MM.1S (cell line): ENCODE results near the gene PCNX1.

Source experiments
- DNase-seq: peaks from one replicate; pipeline ENCODE4 v3.0.0-alpha.2; 2015
- H2AFZ ChIP-seq: fragments of 300-600 bp; sonication (generic); 2 replicates; pipeline ENCODE4 v1.6.0; 2016; ENCODE audit warnings: antibody characterized with exemption, low read length
- H3F3A ChIP-seq: fragments of 300-600 bp; sonication (generic); 2 replicates; pipeline ENCODE4 v1.6.1; 2016; ENCODE audit warnings: mild to moderate bottlenecking, antibody characterized with exemption, low read length, moderate library complexity, mixed read lengths; ENCODE audit not compliant: insufficient read depth
- H3K27ac ChIP-seq: fragments of 300-600 bp; sonication (generic); 2 replicates; pipeline ENCODE4 v1.5.1; 2016; ENCODE audit warnings: mild to moderate bottlenecking, low read length
- H3K27me3 ChIP-seq: fragments of 300-600 bp; sonication (generic); replicated peaks from 2 replicates; pipeline ENCODE4 v1.6.0; 2016; ENCODE audit warnings: low read length; ENCODE audit not compliant: insufficient read depth
- H3K36me3 ChIP-seq: fragments of 300-600 bp; sonication (generic); replicated peaks from 2 replicates; pipeline ENCODE4 v1.6.1; 2016; ENCODE audit warnings: mild to moderate bottlenecking, low read length, mixed read lengths; ENCODE audit not compliant: insufficient read depth
- H3K4me1 ChIP-seq: fragments of 300-600 bp; sonication (generic); 2 replicates; pipeline ENCODE4 v1.6.1; 2016; ENCODE audit warnings: low read length, mixed read lengths
- H3K4me2 ChIP-seq: fragments of 300-600 bp; sonication (generic); 2 replicates; pipeline ENCODE4 v1.6.0; 2016; ENCODE audit warnings: low read depth, low read length
- H3K4me3 ChIP-seq: fragments of 300-600 bp; sonication (generic); 2 replicates; pipeline ENCODE4 v1.5.1; 2016; ENCODE audit warnings: low read length, mixed read lengths
- H3K79me2 ChIP-seq: fragments of 300-600 bp; sonication (generic); 2 replicates; pipeline ENCODE4 v1.6.1; 2016; ENCODE audit warnings: mixed run types, low read length, mixed read lengths
- H3K9ac ChIP-seq: fragments of 300-600 bp; sonication (generic); 2 replicates; pipeline ENCODE4 v1.6.1; 2016; ENCODE audit warnings: low read length, mixed read lengths
- H3K9me2 ChIP-seq: fragments of 300-600 bp; sonication (generic); replicated peaks from 2 replicates; pipeline ENCODE4 v1.6.1; 2016; ENCODE audit warnings: mild to moderate bottlenecking, low read length, mixed read lengths; ENCODE audit not compliant: insufficient read depth
- H3K9me3 ChIP-seq: fragments of 300-600 bp; sonication (generic); replicated peaks from 2 replicates; pipeline ENCODE4 v1.6.1; 2016; ENCODE audit warnings: mild to moderate bottlenecking, low read length, mixed read lengths; ENCODE audit not compliant: insufficient read depth
- H4K20me1 ChIP-seq: fragments of 300-600 bp; sonication (generic); 2 replicates; pipeline ENCODE4 v1.6.1; 2016; ENCODE audit warnings: mild to moderate bottlenecking, low read length, moderate library complexity, mixed read lengths; ENCODE audit not compliant: insufficient read depth
- CTCF ChIP-seq: fragments of 300-600 bp; sonication (generic); IDR thresholded peaks from 2 replicates; pipeline ENCODE4 v1.5.1; 2016; ENCODE audit warnings: antibody characterized with exemption, low read length, mixed read lengths
- EZH2 ChIP-seq: fragments of 300-600 bp; sonication (generic); optimal IDR thresholded peaks from 2 replicates; pipeline ENCODE3; 2017; ENCODE audit warnings: low read depth, mild to moderate bottlenecking, antibody characterized with exemption, low read length, mixed read lengths
- EZH2phosphoT487 ChIP-seq: fragments of 300-600 bp; sonication (generic); IDR thresholded peaks from 2 replicates; pipeline ENCODE4 v1.6.1; 2018; ENCODE audit warnings: antibody characterized with exemption, low read length

Gene PCNX1

DNA sequence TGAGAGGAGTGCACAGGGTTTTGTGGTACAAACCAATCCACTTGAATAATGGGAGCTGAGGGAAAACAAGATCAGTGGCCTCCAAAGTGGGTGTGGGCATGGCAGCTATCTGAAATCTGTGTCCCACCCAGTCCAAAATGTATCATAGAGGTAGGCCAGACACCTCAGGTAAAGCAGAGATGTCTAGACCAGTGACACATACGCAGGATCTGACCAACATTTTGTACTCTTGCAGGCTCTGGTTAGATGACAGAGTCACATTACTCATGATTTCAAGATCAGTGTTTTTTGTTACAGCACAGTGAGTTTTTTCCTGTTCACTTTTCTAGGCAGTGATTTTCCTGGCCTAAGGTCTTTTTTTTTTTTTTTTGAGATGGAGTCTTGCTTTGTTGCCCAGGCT lies 211.8 kb downstream of the PCNX1 start:
- no peaks in the 10 kb centered on the region for H3K4me1 ChIP-seq
- TF ChIP-seq CTCF (no peak), EZH2 (no peak), EZH2phosphoT487 (no peak)
- H3K9me3 ChIP-seq = no peaks in the 10 kb centered on the region
- no peaks in the 10 kb centered on the region for H3F3A ChIP-seq
- no peak overlapping the region for H3K4me3 ChIP-seq
- no peak overlapping the region for H3K27ac ChIP-seq
- H2AFZ ChIP-seq = no peak overlapping the region
- H3K9ac ChIP-seq = no peak overlapping the region
- H3K27me3 ChIP-seq = no peaks in the 10 kb centered on the region
- no peaks in the 10 kb centered on the region for H3K9me2 ChIP-seq
- H3K36me3 ChIP-seq = no peaks in the 10 kb centered on the region
- H3K79me2 ChIP-seq = no peaks in the 10 kb centered on the region
- no peaks in the 10 kb centered on the region for H4K20me1 ChIP-seq
- DNase-seq = no peak
- H3K4me2 ChIP-seq = no peak overlapping the region

- H3K4me1 ChIP-seq = no peaks in the 10 kb centered on the region
- no peak overlapping the region for H3K4me2 ChIP-seq
- H3K9me3 ChIP-seq = no peaks in the 10 kb centered on the region
- no peak for DNase-seq
- no peaks in the 10 kb centered on the region for H4K20me1 ChIP-seq
- no peaks in the 10 kb centered on the region for H3F3A ChIP-seq
- H3K36me3 ChIP-seq = no peaks in the 10 kb centered on the region
- no peaks in the 10 kb centered on the region for H3K79me2 ChIP-seq
- no peaks in the 10 kb centered on the region for H3K9me2 ChIP-seq
- H3K4me3 ChIP-seq = no peak overlapping the region
- H2AFZ ChIP-seq = no peak overlapping the region
- no peaks in the 10 kb centered on the region for H3K27me3 ChIP-seq
- H3K27ac ChIP-seq = no peak overlapping the region
- TF ChIP-seq CTCF (no peak), EZH2phosphoT487 (no peak), EZH2 (no peak)
- H3K9ac ChIP-seq = no peak overlapping the region
Observed at GRCh38 chr14:71119832-71120231, 212.6 kb downstream of the PCNX1 start.

GRCh38 chr14:71121001-71121400 lies 213.7 kb downstream of the PCNX1 start:
- TF ChIP-seq EZH2 (no peak), CTCF (no peak), EZH2phosphoT487 (no peak)
- no peaks in the 10 kb centered on the region for H3K36me3 ChIP-seq
- H3K4me3 ChIP-seq = no peak overlapping the region
- H3K9ac ChIP-seq = no peak overlapping the region
- H2AFZ ChIP-seq = no peak overlapping the region
- no peaks in the 10 kb centered on the region for H3K9me2 ChIP-seq
- H3K27me3 ChIP-seq = no peaks in the 10 kb centered on the region
- H3K4me1 ChIP-seq = no peaks in the 10 kb centered on the region
- no peaks in the 10 kb centered on the region for H3K9me3 ChIP-seq
- no peaks in the 10 kb centered on the region for H3F3A ChIP-seq
- no peaks in the 10 kb centered on the region for H4K20me1 ChIP-seq
- H3K79me2 ChIP-seq = no peaks in the 10 kb centered on the region
- H3K4me2 ChIP-seq = no peak overlapping the region
- no peak for DNase-seq
- H3K27ac ChIP-seq = no peak overlapping the region

- Histone ChIP-seq H3K79me2 (no peaks in the 10 kb centered on the region), H3K27me3 (no peaks in the 10 kb centered on the region), H3K9ac (no peak overlapping the region), H3K4me2 (no peak overlapping the region), H2AFZ (no peak overlapping the region), H3K9me2 (no peaks in the 10 kb centered on the region), H3K9me3 (no peaks in the 10 kb centered on the region), H3K4me1 (no peaks in the 10 kb centered on the region), H4K20me1 (no peaks in the 10 kb centered on the region), H3K27ac (no peak overlapping the region), H3F3A (no peaks in the 10 kb centered on the region), H3K36me3 (no peaks in the 10 kb centered on the region), H3K4me3 (no peak overlapping the region)
- no peak for DNase-seq
- TF ChIP-seq EZH2 = no peak
- TF ChIP-seq CTCF = no peak
- no peak for TF ChIP-seq EZH2phosphoT487
Observed at GRCh38 chr14:71121711-71122110, 214.5 kb downstream of the PCNX1 start.
